HL-60 (cell line): ENCODE measurements around the gene SMCP.

Experiments
- GABPA ChIP-seq: IDR thresholded peaks from 2 replicates; pipeline ENCODE4 v1.6.1; 2012; ENCODE audit warnings: low read depth
- POLR2AphosphoS5 ChIP-seq: IDR thresholded peaks from 2 replicates; pipeline ENCODE4 v1.6.1; 2012; ENCODE audit warnings: low read depth
- SPI1 ChIP-seq: IDR thresholded peaks from 2 replicates; pipeline ENCODE4 v1.6.1; 2012; ENCODE audit warnings: low read depth, mild to moderate bottlenecking, borderline replicate concordance
- TF ChIP-seq, protein P1 (sequence below): IDR thresholded peaks from one replicate; pipeline ENCODE4 v1.5.1; 2011; ENCODE audit warnings: low read length, control low read depth, inconsistent platforms; ENCODE audit not compliant: insufficient read depth
- TF ChIP-seq, protein P2 (sequence below): IDR thresholded peaks from 2 replicates; pipeline ENCODE4 v1.6.1; 2012; ENCODE audit warnings: low read depth; ENCODE audit not compliant: insufficient replicate concordance

DNA sequence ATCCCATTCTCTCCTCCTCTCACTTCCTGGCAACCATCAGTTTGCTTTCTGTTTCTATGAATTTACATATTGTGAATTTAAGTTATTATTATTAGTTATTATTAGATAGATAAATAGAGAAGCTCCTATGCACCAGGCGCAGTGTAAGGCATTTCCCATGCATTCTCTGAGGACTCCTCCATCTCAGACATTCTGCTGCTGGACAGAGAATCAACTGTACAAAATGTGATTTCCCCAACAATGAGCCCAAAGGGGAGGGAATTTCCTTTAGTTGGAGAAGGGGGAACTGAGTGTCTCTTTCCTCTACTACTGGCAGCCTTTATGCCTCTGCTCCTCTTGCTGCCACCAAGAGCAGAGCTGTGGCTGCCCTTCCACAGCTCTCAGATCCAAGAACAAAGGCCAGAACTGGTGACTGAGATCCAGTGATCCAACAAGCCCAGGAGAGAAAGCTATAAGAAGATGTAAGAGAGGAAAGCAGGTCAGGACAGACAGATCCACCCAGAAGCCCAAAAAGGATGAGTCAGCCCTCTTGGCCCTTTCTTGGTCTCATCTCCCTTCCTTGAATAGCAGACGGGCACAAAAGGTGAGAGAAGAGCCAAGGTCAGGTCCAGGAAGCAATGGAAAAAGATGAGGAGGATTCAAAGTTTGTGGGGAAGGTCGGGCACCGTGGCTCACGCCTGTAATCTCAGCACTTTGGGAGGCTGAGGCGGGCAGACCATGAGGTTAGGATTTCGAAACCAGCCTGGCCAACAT is 26.7 kb downstream of the SMCP start:
- TF ChIP-seq, protein P1, sequence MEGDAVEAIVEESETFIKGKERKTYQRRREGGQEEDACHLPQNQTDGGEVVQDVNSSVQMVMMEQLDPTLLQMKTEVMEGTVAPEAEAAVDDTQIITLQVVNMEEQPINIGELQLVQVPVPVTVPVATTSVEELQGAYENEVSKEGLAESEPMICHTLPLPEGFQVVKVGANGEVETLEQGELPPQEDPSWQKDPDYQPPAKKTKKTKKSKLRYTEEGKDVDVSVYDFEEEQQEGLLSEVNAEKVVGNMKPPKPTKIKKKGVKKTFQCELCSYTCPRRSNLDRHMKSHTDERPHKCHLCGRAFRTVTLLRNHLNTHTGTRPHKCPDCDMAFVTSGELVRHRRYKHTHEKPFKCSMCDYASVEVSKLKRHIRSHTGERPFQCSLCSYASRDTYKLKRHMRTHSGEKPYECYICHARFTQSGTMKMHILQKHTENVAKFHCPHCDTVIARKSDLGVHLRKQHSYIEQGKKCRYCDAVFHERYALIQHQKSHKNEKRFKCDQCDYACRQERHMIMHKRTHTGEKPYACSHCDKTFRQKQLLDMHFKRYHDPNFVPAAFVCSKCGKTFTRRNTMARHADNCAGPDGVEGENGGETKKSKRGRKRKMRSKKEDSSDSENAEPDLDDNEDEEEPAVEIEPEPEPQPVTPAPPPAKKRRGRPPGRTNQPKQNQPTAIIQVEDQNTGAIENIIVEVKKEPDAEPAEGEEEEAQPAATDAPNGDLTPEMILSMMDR: no peak
- TF ChIP-seq GABPA: no peak
- no peak for TF ChIP-seq POLR2AphosphoS5
- TF ChIP-seq, protein P2, sequence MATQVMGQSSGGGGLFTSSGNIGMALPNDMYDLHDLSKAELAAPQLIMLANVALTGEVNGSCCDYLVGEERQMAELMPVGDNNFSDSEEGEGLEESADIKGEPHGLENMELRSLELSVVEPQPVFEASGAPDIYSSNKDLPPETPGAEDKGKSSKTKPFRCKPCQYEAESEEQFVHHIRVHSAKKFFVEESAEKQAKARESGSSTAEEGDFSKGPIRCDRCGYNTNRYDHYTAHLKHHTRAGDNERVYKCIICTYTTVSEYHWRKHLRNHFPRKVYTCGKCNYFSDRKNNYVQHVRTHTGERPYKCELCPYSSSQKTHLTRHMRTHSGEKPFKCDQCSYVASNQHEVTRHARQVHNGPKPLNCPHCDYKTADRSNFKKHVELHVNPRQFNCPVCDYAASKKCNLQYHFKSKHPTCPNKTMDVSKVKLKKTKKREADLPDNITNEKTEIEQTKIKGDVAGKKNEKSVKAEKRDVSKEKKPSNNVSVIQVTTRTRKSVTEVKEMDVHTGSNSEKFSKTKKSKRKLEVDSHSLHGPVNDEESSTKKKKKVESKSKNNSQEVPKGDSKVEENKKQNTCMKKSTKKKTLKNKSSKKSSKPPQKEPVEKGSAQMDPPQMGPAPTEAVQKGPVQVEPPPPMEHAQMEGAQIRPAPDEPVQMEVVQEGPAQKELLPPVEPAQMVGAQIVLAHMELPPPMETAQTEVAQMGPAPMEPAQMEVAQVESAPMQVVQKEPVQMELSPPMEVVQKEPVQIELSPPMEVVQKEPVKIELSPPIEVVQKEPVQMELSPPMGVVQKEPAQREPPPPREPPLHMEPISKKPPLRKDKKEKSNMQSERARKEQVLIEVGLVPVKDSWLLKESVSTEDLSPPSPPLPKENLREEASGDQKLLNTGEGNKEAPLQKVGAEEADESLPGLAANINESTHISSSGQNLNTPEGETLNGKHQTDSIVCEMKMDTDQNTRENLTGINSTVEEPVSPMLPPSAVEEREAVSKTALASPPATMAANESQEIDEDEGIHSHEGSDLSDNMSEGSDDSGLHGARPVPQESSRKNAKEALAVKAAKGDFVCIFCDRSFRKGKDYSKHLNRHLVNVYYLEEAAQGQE: no peak
- no peak for TF ChIP-seq SPI1
